ENCODE data around the gene RPS19BP1.

The RPS19BP1 gene

GRCh38 chr22:39497429-39497828, 35.1 kb downstream of the RPS19BP1 start:
- Histone ChIP-seq H3K9me2 (replicated peaks; ENCODE audit: insufficient read depth, low read length) (no peaks in the 10 kb centered on the region), H3K79me2 (ENCODE audit: insufficient read depth, low read length) (peaks cover under 1% of the 10 kb centered on the region; the same call in 1 of the 2 replicates), H3K36me3 (ENCODE audit: low read length) (no peaks in the 10 kb centered on the region), H3F3A (ENCODE audit: insufficient read depth) (peaks cover 10% of the 10 kb centered on the region), H3K9me3 (ENCODE audit: insufficient read depth, low read length) (no peaks in the 10 kb centered on the region), H3K9ac (ENCODE audit: low read length) (no peak overlapping the region), H3K27ac (ENCODE audit: low read depth, low read length) (no peak overlapping the region), H2AFZ (ENCODE audit: low read depth, low read length, severe bottlenecking) (no peak overlapping the region), H3K4me2 (ENCODE audit: low read depth, low read length, poor library complexity, severe bottlenecking) (no peak overlapping the region), H3K27me3 (ENCODE audit: low read length) (no peaks in the 10 kb centered on the region), H4K20me1 (ENCODE audit: low read depth, low read length) (no peaks in the 10 kb centered on the region), H3K4me3 (ENCODE audit: insufficient read depth, low read length, poor library complexity, severe bottlenecking) (no peak overlapping the region)
- TF ChIP-seq EZH2phosphoT487 (conservative IDR thresholded peaks at IDR 0.05; ENCODE audit: low read length) (no peak), CTCF (IDR thresholded peaks at IDR 0.05; ENCODE audit: insufficient read depth, low read length, poor library complexity, severe bottlenecking) (no peak)

- no peak overlapping the region for H2AFZ ChIP-seq (ENCODE audit: low read depth, low read length, severe bottlenecking)
- H3K9me3 ChIP-seq (ENCODE audit: insufficient read depth, low read length), result no peaks in the 10 kb centered on the region
- no peaks in the 10 kb centered on the region for H3K9me2 ChIP-seq (replicated peaks; ENCODE audit: insufficient read depth, low read length)
- no peaks in the 10 kb centered on the region for H3K79me2 ChIP-seq (ENCODE audit: insufficient read depth, low read length)
- no peaks in the 10 kb centered on the region for H4K20me1 ChIP-seq (ENCODE audit: low read depth, low read length)
- H3K36me3 ChIP-seq (ENCODE audit: low read length), result no peaks in the 10 kb centered on the region
- H3F3A ChIP-seq (ENCODE audit: insufficient read depth), result peaks cover 10% of the 10 kb centered on the region
- no peak overlapping the region for H3K9ac ChIP-seq (ENCODE audit: low read length)
- no peak overlapping the region for H3K4me2 ChIP-seq (ENCODE audit: low read depth, low read length, poor library complexity, severe bottlenecking)
- no peak overlapping the region for H3K4me3 ChIP-seq (ENCODE audit: insufficient read depth, low read length, poor library complexity, severe bottlenecking)
- no peaks in the 10 kb centered on the region for H3K27me3 ChIP-seq (ENCODE audit: low read length)
- no peak overlapping the region for H3K27ac ChIP-seq (ENCODE audit: low read depth, low read length)
- no peak for TF ChIP-seq EZH2phosphoT487 (conservative IDR thresholded peaks at IDR 0.05; ENCODE audit: low read length)
- peak; percentile 83 for TF ChIP-seq CTCF (IDR thresholded peaks at IDR 0.05; ENCODE audit: insufficient read depth, low read length, poor library complexity, severe bottlenecking)
Observed at GRCh38 chr22:39496131-39496838, 36.3 kb downstream of the RPS19BP1 start.

GRCh38 chr22:39494471-39495120, 38.0 kb downstream of the RPS19BP1 start:
- Histone ChIP-seq H3K9me3 (ENCODE audit: insufficient read depth, low read length) (no peaks in the 10 kb centered on the region), H2AFZ (ENCODE audit: low read depth, low read length, severe bottlenecking) (no peak overlapping the region), H3K27ac (ENCODE audit: low read depth, low read length) (no peak overlapping the region), H3K9ac (ENCODE audit: low read length) (no peak overlapping the region), H3F3A (ENCODE audit: insufficient read depth) (peaks cover 23% of the 10 kb centered on the region), H3K4me2 (ENCODE audit: low read depth, low read length, poor library complexity, severe bottlenecking) (no peak overlapping the region), H4K20me1 (ENCODE audit: low read depth, low read length) (no peaks in the 10 kb centered on the region; the same call in 1 of the 2 replicates), H3K9me2 (replicated peaks; ENCODE audit: insufficient read depth, low read length) (no peaks in the 10 kb centered on the region), H3K79me2 (ENCODE audit: insufficient read depth, low read length) (peaks cover 6% of the 10 kb centered on the region; the same call in 1 of the 2 replicates), H3K4me3 (ENCODE audit: insufficient read depth, low read length, poor library complexity, severe bottlenecking) (no peak overlapping the region), H3K36me3 (ENCODE audit: low read length) (no peaks in the 10 kb centered on the region), H3K27me3 (ENCODE audit: low read length) (no peaks in the 10 kb centered on the region)
- TF ChIP-seq CTCF (IDR thresholded peaks at IDR 0.05; ENCODE audit: insufficient read depth, low read length, poor library complexity, severe bottlenecking), result no peak
- TF ChIP-seq EZH2phosphoT487 (conservative IDR thresholded peaks at IDR 0.05; ENCODE audit: low read length), result no peak
